Kasumi-1 (cell line): ENCODE measurements around the gene BPTF.
A peak's percentile ranks its signal among the peaks of the same experiment; 100 is the strongest.
"Not testable (repeated sequence)": the region's sequence is repeated elsewhere in the genome, so short reads cannot be mapped to it uniquely, and the experiment has no call there.

Experiments
- DNase-seq, 2 experiments: peaks; one replicate each; lab custom pipeline; 2025; lab: John Stamatoyannopoulos, UW

The BPTF gene, protein sequence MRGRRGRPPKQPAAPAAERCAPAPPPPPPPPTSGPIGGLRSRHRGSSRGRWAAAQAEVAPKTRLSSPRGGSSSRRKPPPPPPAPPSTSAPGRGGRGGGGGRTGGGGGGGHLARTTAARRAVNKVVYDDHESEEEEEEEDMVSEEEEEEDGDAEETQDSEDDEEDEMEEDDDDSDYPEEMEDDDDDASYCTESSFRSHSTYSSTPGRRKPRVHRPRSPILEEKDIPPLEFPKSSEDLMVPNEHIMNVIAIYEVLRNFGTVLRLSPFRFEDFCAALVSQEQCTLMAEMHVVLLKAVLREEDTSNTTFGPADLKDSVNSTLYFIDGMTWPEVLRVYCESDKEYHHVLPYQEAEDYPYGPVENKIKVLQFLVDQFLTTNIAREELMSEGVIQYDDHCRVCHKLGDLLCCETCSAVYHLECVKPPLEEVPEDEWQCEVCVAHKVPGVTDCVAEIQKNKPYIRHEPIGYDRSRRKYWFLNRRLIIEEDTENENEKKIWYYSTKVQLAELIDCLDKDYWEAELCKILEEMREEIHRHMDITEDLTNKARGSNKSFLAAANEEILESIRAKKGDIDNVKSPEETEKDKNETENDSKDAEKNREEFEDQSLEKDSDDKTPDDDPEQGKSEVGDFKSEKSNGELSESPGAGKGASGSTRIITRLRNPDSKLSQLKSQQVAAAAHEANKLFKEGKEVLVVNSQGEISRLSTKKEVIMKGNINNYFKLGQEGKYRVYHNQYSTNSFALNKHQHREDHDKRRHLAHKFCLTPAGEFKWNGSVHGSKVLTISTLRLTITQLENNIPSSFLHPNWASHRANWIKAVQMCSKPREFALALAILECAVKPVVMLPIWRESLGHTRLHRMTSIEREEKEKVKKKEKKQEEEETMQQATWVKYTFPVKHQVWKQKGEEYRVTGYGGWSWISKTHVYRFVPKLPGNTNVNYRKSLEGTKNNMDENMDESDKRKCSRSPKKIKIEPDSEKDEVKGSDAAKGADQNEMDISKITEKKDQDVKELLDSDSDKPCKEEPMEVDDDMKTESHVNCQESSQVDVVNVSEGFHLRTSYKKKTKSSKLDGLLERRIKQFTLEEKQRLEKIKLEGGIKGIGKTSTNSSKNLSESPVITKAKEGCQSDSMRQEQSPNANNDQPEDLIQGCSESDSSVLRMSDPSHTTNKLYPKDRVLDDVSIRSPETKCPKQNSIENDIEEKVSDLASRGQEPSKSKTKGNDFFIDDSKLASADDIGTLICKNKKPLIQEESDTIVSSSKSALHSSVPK (N-terminal part only)

GRCh38 chr17:67824735-67825626, at the start of gene BPTF:
Gene BPTF, plus strand, starts transcription at chr17:67825503. Its CDS starts 222 bp downstream, at chr17:67825725.
- DNase-seq = peak; percentile 94

DNA sequence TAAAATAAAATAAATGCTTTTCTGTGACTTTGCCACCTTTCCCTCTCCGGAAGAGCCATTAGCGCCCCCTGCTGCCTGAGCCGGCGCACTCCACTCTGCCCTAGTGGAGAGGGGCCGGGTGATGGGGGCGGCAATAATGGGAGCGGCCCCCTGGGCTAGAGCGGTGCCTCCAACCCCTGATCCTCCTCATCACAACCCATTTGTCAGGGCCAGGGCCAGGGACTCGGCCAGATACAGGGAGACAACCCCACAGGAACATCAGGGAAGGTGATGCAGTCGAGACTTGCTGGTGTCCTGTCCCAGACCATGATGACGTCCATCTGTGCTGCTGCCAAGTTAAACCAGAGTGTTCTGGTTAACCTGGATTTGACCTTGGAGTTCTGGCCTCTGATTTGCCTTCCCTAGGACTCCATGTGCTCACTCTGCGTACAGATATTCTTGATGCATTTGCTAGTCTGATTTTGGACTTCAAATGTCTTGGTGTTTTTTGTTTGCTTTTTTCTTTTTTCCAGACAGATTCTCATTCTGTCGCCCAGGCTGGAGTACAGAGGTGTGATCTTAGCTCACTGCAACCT, 46.1 kb upstream of the BPTF start:
- DNase-seq = peak; percentile 53 to 55

DNA sequence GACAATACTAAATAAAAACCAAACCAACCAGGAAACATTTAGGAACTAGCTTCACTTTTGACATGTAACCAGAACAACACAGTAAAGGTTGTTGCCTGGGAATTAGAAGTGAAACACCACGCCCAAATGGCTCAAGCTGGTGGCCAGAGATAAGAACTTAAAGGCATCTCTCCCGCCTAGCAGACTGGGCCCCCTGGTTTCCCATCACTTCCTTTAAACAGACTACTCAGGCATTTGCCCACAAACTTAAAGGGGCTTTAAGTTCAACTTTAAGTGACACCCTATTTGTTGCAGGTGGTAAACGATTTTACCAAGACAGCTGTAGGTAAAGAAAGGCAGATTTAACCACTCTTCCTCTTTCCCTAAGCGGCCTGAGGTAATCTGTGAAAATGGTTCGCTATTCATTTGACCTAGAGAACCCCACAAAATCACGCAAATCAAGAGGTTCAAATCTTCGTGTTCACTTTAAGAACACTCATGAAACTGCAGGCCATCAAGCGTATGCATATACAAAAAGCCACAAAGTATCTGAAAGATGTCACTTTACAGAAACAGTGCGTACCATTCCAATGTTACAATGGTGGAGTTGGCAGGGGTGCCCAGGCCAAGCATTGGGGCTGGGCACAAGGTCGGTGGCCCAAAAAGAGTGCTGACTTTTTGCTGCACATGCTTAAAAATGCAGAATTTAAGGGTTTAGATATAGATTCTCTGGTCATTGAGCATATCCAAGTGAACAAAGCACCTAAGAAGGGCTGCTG, 40.8 kb upstream of the BPTF start:
- DNase-seq = peak; percentile 59 to 63

GRCh38 chr17:67785122-67785477, 40.2 kb upstream of the BPTF start:
- DNase-seq = no peak

DNA sequence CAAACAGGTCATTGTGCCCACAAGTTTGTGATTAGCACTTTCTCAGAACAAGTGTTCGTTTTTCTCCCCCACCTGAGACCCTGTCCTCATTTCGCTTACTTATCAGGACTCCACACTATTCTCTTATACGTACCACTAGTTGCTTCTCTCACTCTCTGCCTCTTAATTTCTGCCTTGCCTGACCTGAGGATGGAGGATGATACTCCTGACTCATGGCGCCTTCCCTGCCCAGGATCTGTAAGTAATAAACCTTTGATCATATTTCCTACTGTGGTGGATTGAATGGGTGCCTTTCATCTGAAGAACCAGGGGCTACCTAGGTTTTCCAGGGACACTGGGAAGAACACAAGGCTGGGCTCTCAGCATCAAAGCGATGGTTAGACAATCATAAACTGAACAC, 39.8 kb upstream of the BPTF start:
- no peak for DNase-seq

GRCh38 chr17:67800495-67800928, 24.8 kb upstream of the BPTF start:
- DNase-seq = peak; percentile 82 to 92

- DNase-seq = no peak
Observed at GRCh38 chr17:67801626-67802175, 23.6 kb upstream of the BPTF start.

GRCh38 chr17:67810464-67810863, 14.8 kb upstream of the BPTF start:
- no peak for DNase-seq

GRCh38 chr17:67812380-67812779, 12.9 kb upstream of the BPTF start:
- DNase-seq = not testable (repeated sequence)

DNA sequence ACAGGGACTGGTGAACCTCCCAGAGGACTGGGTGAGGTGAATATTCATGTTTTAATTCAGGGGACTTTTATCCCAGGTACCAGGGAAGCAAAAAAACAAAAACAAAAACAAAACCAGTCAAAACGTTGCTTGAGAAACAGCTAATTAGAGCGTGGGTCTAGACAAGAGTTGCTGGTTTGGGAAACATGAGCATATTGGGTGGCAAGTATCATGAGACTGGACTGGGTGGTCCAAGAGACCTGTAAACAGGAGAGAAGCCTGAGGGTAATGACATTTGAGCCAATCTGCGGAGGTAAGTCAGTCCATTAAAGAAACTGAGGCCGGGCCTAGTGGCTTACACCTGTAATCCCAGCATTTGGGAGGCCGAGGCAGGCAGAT, 11.5 kb upstream of the BPTF start:
- no peak for DNase-seq

- no peak for DNase-seq
Observed at GRCh38 chr17:67818110-67819002, 6.9 kb upstream of the BPTF start.

DNA sequence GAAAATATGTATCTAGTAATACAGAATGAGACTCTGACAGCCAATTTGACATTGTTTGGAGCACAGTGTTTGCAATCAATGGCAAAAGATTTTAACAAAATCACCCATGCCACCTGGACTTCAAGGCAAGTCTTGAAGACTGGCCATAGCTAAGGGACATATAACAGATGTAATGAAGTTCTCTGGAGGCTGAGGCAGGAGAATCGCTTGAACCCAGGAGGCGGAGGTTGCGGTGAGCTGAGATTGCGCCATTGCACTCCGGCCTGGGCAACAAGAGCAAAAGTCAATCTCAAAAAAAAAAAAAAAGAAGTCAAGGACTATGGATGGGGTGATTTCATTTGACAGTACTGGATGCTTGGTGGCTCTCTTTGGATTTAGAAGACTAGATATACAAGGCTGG, 5.6 kb upstream of the BPTF start:
- no peak for DNase-seq

- DNase-seq = no peak
Observed at GRCh38 chr17:67821871-67822367, 3.4 kb upstream of the BPTF start.

DNA sequence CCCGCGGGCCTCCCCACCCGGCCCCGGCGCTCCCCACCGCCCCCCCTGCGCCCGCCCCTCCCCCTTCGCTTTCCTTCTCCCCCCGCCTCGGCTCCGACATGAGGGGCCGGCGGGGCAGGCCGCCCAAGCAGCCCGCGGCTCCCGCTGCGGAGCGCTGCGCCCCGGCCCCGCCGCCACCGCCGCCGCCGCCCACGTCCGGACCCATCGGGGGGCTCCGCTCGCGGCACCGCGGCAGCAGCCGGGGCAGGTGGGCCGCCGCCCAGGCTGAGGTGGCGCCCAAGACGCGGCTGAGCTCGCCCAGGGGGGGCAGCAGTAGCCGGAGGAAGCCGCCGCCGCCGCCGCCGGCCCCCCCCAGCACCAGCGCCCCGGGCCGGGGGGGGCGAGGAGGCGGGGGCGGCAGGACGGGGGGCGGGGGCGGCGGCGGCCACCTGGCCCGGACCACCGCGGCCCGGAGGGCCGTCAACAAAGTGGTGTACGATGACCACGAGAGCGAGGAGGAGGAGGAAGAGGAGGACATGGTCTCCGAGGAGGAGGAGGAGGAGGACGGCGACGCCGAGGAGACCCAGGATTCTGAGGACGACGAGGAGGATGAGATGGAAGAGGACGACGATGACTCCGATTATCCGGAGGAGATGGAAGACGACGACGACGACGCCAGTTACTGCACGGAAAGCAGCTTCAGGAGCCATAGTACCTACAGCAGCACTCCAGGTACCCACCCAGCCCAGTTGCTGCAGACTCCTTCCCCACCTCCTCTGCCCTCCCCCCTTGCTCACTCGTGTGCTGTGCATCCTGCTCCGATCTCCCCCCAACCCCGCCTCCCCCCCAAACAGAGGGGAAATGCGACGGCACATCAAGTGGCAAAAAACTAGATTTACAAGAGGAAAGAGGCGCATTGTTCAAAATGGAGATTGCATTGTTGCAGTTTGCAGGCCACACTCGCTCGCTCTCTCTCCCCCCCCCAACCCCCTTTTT, 611 bp downstream of the BPTF start:
- peak; percentile 47 to 54 for DNase-seq

GRCh38 chr17:67829331-67829730, 4.0 kb downstream of the BPTF start:
- no peak for DNase-seq

- DNase-seq = no peak
Observed at GRCh38 chr17:67830440-67830839, 5.1 kb downstream of the BPTF start.

- no peak for DNase-seq
Observed at GRCh38 chr17:67831268-67831667, 6.0 kb downstream of the BPTF start.
